Subcutaneous abdominal adipose tissue (tissue), 5 donors: ENCODE results near the gene NOX1.
"Not testable (repeated sequence)": the region's sequence is repeated elsewhere in the genome, so short reads cannot be mapped to it uniquely, and the experiment has no call there.

ENCODE experiments used
- H3K27ac ChIP-seq: one replicate; pipeline ENCODE4 v1.7.0; 2013; ENCODE audit warnings: low read depth, mild to moderate bottlenecking, inconsistent platforms, low read length, moderate library complexity
- H3K27me3 ChIP-seq, 5 donors: one replicate each; pipeline ENCODE4 v1.7.0; 2013; ENCODE audit warnings: low read length in 5 of 5, inconsistent platforms in 1 of 5; ENCODE audit not compliant: control insufficient read depth in 5 of 5, insufficient read depth in 4 of 5
- H3K36me3 ChIP-seq, 5 donors: one replicate each; pipeline ENCODE4 v1.7.0; 2013; ENCODE audit warnings: low read length in 5 of 5; ENCODE audit not compliant: control insufficient read depth in 5 of 5, insufficient read depth in 5 of 5
- H3K4me1 ChIP-seq, 5 donors: one replicate each; pipeline ENCODE4 v1.7.0; 2013; ENCODE audit warnings: low read length in 5 of 5, mild to moderate bottlenecking in 3 of 5, moderate library complexity in 1 of 5; ENCODE audit not compliant: control insufficient read depth in 5 of 5, insufficient read depth in 5 of 5
- H3K4me3 ChIP-seq, 5 donors: one replicate each; pipeline ENCODE4 v1.7.0; 2013; ENCODE audit warnings: low read length in 5 of 5, low read depth in 1 of 5
- H3K9ac ChIP-seq, 5 donors: one replicate each; pipeline ENCODE4 v1.7.0; 2013; ENCODE audit warnings: low read length in 5 of 5, mild to moderate bottlenecking in 4 of 5, moderate library complexity in 3 of 5
- H3K9me3 ChIP-seq, 5 donors: one replicate each; pipeline ENCODE4 v1.7.0; 2013; ENCODE audit warnings: low read length in 5 of 5; ENCODE audit not compliant: control insufficient read depth in 5 of 5
- donor health status: healthy.
- donor health status: healthy.
- donor health status: healthy.
- donor health status: healthy.
- donor health status: healthy.

Gene NOX1

DNA sequence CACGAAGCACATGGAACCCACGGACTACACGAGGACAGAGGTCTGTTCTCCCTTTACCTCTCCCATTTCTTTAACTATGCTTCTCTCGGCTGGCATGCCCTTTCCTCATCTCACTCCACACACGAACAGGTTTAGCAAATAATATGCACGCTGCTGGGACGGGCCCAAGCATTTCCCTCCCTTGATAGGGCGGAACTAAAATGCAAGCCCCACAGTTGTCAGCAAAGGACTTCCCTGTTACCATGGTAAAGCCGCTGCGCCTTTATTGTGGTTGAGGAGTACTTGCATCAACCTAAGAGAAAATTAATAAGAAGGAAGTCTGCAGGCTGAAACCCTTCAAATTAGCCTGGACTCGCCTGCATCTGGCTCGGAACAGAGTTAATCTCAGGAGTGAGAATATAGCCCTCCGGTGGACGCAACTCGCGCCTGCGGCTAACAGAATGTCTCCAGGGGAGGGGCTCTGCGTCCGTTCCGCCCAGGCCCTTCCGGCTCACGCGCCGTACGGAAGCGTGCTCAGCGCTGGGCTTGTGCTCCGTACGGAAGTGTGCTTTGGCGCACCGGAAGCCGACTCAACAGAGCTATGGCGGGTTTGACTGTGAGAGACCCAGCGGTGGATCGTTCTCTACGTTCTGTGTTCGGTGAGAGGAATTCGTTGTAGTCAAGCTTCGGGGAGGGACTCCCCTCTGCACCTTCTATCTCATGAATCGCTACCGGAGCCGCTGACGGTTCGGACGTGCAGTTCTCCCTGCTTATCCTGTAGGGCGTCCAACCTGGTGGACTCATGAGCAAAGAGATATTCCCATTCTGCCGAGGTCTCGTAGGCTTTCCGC is 54.1 kb downstream of the NOX1 start, which contains the start of gene CSTF2:
Gene CSTF2 (plus strand): TSS at position 555 of the 830 bp plus-strand sequence. CDS start 26 bp downstream, at position 581.
- H3K9ac ChIP-seq = peak within 1 kb of the TSS; percentile 31 to 64 (median 49)

GRCh38 chrX:100819534-100819836 is 54.7 kb downstream of the NOX1 start:
- Histone ChIP-seq H3K27ac (peak overlapping the region; percentile 34), H3K9me3 (peaks cover 0 to 7% (median 0%) of the 10 kb centered on the region in 5 donors), H3K27me3 (peaks cover 0 to 19% (median 8%) of the 10 kb centered on the region in 5 donors), H3K36me3 (peaks cover 5 to 18% (median 10%) of the 10 kb centered on the region in 5 donors), H3K4me1 (peaks cover 0 to 11% (median 5%) of the 10 kb centered on the region in 5 donors), H3K9ac (peak overlapping the region in 4 of 5 donors; percentile 21 to 55 (median 46)), H3K4me3 (peak overlapping the region; percentile 77 to 94 (median 86))

More for the DNA sequence above, 54.1 kb downstream of the NOX1 start, which contains the start of gene CSTF2:
- Histone ChIP-seq H3K4me3 (peak within 1 kb of the TSS; percentile 77 to 94 (median 86)), H3K4me1 (peaks cover 0 to 11% (median 5%) of the 10 kb centered on the region in 5 donors), H3K36me3 (peaks cover 10 to 22% (median 14%) of the 10 kb centered on the region in 5 donors), H3K27me3 (peaks cover 0 to 16% (median 8%) of the 10 kb centered on the region in 5 donors), H3K9me3 (peaks cover 0 to 3% (median 0%) of the 10 kb centered on the region in 5 donors), H3K27ac (peak within 1 kb of the TSS; percentile 34)

- Histone ChIP-seq H3K4me3 (no peak overlapping the region), H3K9ac (no peak overlapping the region), H3K4me1 (peaks cover 0 to 11% (median 8%) of the 10 kb centered on the region in 5 donors), H3K36me3 (peaks cover 0 to 2% (median 0%) of the 10 kb centered on the region in 5 donors), H3K9me3 (peaks cover 0 to 7% (median 0%) of the 10 kb centered on the region in 5 donors), H3K27ac (no peak overlapping the region), H3K27me3 (peaks cover 4 to 24% (median 8%) of the 10 kb centered on the region in 5 donors)
Measured at GRCh38 chrX:100817340-100817739, 56.8 kb downstream of the NOX1 start.

GRCh38 chrX:100812216-100813158 is 61.7 kb downstream of the NOX1 start:
- H3K27ac ChIP-seq = no peak overlapping the region

GRCh38 chrX:100808265-100808664 is 65.9 kb downstream of the NOX1 start:
- peaks cover 0 to 11% (median 6%) of the 10 kb centered on the region in 5 donors for H3K9me3 ChIP-seq
- not testable (repeated sequence) for H3K4me3 ChIP-seq, H3K27me3 ChIP-seq, H3K36me3 ChIP-seq, H3K9ac ChIP-seq, H3K27ac ChIP-seq, H3K4me1 ChIP-seq

More at GRCh38 chrX:100812216-100813158, 61.7 kb downstream of the NOX1 start:
- Histone ChIP-seq H3K27me3 (peaks cover 8 to 27% (median 8%) of the 10 kb centered on the region in 5 donors), H3K4me3 (peak overlapping the region in 1 of 5 donors; percentile 19), H3K9me3 (peaks cover 0 to 8% (median 0%) of the 10 kb centered on the region in 5 donors), H3K36me3 (no peaks in the 10 kb centered on the region), H3K9ac (no peak overlapping the region), H3K4me1 (peaks cover 0 to 8% (median 2%) of the 10 kb centered on the region in 5 donors)

DNA sequence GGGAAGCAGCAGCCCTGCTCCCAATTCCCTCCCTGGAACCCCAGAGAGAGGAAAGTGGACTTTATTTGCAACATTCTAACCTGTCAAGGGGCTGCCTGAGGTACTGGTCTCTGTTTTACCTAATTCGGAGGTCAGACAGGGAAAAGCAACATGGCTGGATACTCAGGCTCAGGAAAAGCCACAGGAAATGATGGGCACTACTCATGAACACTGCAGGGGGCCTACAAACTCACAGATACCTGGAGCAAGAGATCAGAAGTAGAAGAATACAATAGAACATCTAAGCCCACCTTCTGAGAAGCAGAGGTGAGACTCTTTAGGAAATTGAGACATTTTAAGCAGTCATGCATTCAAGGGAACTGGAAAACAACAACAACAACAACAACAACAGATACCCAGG is 69.4 kb downstream of the NOX1 start:
- Histone ChIP-seq H3K36me3 (no peaks in the 10 kb centered on the region), H3K27ac (no peak overlapping the region)

DNA sequence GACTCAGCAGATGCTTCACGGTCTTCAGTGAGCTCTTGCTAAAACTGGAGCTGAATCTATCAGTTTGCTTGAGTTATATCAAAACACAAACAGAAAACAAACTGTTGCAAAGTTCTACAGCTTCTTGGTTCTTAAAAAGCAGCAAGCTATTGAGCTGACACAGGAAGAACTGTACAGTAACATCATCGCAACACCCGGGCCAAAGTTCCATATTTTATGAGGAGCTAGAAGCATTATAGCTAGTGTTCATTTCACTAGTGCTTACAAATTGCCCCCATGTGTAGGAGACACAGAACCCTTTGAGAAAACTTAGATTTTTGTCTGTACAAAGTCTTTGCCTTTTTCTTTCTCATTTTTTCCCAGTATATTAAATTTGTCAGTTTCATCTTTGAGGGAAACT is 71.3 kb downstream of the NOX1 start:
- peaks cover 0 to 11% (median 4%) of the 10 kb centered on the region in 5 donors for H3K9me3 ChIP-seq
- H3K36me3 ChIP-seq = no peaks in the 10 kb centered on the region
- no peak overlapping the region for H3K9ac ChIP-seq
- H3K4me1 ChIP-seq = no peaks in the 10 kb centered on the region
- no peak overlapping the region for H3K27ac ChIP-seq
- H3K4me3 ChIP-seq = no peak overlapping the region
- peaks cover 0 to 5% (median 2%) of the 10 kb centered on the region in 5 donors for H3K27me3 ChIP-seq

More for the DNA sequence above, 69.4 kb downstream of the NOX1 start:
- Histone ChIP-seq H3K4me1 (no peaks in the 10 kb centered on the region), H3K9me3 (peaks cover 0 to 11% (median 6%) of the 10 kb centered on the region in 5 donors), H3K9ac (no peak overlapping the region), H3K4me3 (no peak overlapping the region), H3K27me3 (peaks cover 0 to 5% (median 0%) of the 10 kb centered on the region in 5 donors)

DNA sequence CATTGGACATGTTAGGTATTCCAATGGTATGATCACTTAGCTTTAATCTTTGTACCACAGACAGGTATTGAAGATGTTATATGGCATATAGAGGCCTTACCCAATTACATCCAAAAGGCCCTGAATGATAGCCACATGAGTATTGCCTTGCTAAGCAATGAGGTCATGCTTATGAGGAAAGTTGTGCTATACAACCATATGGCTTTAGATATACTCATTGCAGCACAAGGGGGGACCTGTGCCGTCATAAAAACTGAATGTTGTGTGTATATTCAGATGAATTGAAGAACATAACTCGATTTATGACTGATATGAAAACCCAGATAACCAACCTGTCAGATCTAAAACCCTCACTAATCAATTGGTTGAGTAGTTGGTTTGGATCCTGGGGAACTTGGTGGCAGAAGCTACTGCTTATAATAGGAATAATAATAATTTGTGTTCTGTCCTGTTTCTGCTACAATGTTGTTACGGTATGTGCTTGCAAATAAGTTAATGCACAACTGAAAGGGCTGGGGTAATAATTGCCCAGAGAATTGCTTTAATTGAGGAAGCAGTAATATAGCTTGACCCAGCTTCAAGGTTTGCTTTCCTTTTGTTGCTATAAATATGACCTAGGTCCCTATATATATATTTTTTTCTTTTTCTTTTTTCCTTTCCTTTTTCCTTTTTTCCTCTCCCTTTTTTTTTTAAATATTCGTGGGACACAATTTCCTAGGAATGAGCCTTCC is 75.5 kb downstream of the NOX1 start:
- Histone ChIP-seq H3K4me1 (no peaks in the 10 kb centered on the region), H3K4me3 (no peak overlapping the region), H3K9me3 (no peaks in the 10 kb centered on the region), H3K27me3 (peaks cover 0 to 5% (median 2%) of the 10 kb centered on the region in 5 donors), H3K36me3 (no peaks in the 10 kb centered on the region), H3K9ac (no peak overlapping the region), H3K27ac (no peak overlapping the region)

DNA sequence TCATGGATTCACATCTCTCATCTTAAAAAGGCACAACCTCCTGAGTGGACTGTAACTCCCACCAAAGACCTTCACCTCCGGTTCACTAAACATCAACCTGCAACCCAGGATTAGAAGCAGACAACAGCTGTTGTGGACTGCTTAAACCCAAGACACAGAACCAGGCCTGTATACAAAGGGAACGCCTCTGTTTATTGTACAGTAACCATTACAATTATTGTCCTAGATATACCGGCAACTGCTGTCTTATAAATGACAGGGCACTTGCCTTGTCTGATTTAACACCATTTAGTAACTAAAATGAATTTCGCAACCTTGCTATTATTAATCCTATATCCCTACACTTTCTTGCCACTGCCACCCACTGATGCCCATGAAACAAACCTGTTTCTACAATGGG is 76.8 kb downstream of the NOX1 start:
- Histone ChIP-seq H3K27ac (no peak overlapping the region), H3K4me3 (no peak overlapping the region), H3K36me3 (no peaks in the 10 kb centered on the region), H3K9me3 (no peaks in the 10 kb centered on the region), H3K9ac (no peak overlapping the region), H3K4me1 (no peaks in the 10 kb centered on the region), H3K27me3 (peaks cover 0 to 5% (median 2%) of the 10 kb centered on the region in 5 donors)
